DMS53 (cell line): ENCODE results near the gene SLC27A5.
"Not testable (repeated sequence)": the region's sequence is repeated elsewhere in the genome, so short reads cannot be mapped to it uniquely, and the experiment has no call there.

Source experiments
- DNase-seq: peaks from one replicate; lab custom pipeline; 2025; lab: John Stamatoyannopoulos, UW

SLC27A5 gene

GRCh38 chr19:58522709-58523108 lies 10.9 kb upstream of the SLC27A5 start:
- DNase-seq, result no peak

- DNase-seq, result no peak
Measured at GRCh38 chr19:58521651-58522050, 9.9 kb upstream of the SLC27A5 start.

GRCh38 chr19:58520257-58520599 lies 8.4 kb upstream of the SLC27A5 start:
- DNase-seq, result no peak

GRCh38 chr19:58519355-58520256 lies 7.8 kb upstream of the SLC27A5 start, which contains the start of gene ZBTB45:
ZBTB45 (minus strand) TSS chr19:58519810; CDS start chr19:58517673, 2,137 bp downstream.
- peak; percentile 98 for DNase-seq

GRCh38 chr19:58519087-58519354 lies 7.2 kb upstream of the SLC27A5 start:
- peak; percentile 87 for DNase-seq

- DNase-seq, result peak; percentile 48
Measured at GRCh38 chr19:58518256-58519086, 6.7 kb upstream of the SLC27A5 start.

- DNase-seq, result no peak
Measured at GRCh38 chr19:58516964-58517833, 5.4 kb upstream of the SLC27A5 start.

GRCh38 chr19:58516246-58516836 lies 4.5 kb upstream of the SLC27A5 start:
- DNase-seq, result no peak

GRCh38 chr19:58515259-58515658 lies 3.5 kb upstream of the SLC27A5 start:
- no peak for DNase-seq

- DNase-seq, result no peak
Measured at GRCh38 chr19:58514564-58515022, 2.8 kb upstream of the SLC27A5 start.

- peak; percentile 99 for DNase-seq
Measured at GRCh38 chr19:58513694-58514563, 2.1 kb upstream of the SLC27A5 start.

- DNase-seq, result peak; percentile 81
Measured at GRCh38 chr19:58513213-58513693, 1.5 kb upstream of the SLC27A5 start.

- DNase-seq, result no peak
Measured at GRCh38 chr19:58510084-58510862, 1.5 kb downstream of the SLC27A5 start.

GRCh38 chr19:58509731-58510083 lies 2.1 kb downstream of the SLC27A5 start:
- DNase-seq, result no peak

- DNase-seq, result not testable (repeated sequence)
Measured at GRCh38 chr19:58507602-58508223, 4.1 kb downstream of the SLC27A5 start.

- no peak for DNase-seq
Measured at GRCh38 chr19:58500242-58500641, 11.6 kb downstream of the SLC27A5 start.

- DNase-seq, result peak; percentile 100
Measured at GRCh38 chr19:58499021-58499927, 12.5 kb downstream of the SLC27A5 start.

GRCh38 chr19:58498316-58499020 lies 13.3 kb downstream of the SLC27A5 start:
- no peak for DNase-seq
